ENCODE data around the gene GPC4.
"Not testable (repeated sequence)": the region's sequence is repeated elsewhere in the genome, so short reads cannot be mapped to it uniquely, and the experiment has no call there.

DNA sequence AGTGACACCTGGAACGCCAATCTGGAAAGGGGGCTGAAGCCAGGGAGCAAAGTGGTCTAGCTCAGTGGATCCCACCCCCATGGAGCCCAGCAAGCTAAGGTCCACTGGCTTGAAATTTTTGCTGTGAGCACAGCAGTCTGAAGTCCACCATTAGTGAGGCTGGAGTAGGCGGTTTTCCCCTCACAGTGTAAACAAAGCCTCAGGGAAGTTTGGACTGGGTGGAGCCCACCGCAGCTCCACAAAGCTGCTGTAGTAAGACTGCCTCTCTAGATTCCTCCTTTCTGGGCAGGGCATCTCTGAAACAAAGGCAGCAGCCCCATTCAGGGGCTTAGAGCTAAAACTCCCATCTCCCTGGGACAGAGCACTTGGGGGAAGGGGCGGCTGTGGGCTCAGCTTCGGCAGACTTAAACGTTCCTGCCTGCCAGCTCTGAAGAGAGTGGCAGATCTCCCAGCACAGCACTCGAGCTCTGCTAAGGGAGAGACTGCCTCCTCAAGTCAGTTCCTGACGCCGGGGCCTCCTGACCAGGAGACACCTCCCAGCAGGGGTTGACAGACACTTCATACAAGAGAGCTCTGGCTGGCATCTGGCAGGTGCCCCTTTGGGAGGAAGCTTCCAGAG, 136.1 kb downstream of the GPC4 start:
- TF ChIP-seq, protein P1, sequence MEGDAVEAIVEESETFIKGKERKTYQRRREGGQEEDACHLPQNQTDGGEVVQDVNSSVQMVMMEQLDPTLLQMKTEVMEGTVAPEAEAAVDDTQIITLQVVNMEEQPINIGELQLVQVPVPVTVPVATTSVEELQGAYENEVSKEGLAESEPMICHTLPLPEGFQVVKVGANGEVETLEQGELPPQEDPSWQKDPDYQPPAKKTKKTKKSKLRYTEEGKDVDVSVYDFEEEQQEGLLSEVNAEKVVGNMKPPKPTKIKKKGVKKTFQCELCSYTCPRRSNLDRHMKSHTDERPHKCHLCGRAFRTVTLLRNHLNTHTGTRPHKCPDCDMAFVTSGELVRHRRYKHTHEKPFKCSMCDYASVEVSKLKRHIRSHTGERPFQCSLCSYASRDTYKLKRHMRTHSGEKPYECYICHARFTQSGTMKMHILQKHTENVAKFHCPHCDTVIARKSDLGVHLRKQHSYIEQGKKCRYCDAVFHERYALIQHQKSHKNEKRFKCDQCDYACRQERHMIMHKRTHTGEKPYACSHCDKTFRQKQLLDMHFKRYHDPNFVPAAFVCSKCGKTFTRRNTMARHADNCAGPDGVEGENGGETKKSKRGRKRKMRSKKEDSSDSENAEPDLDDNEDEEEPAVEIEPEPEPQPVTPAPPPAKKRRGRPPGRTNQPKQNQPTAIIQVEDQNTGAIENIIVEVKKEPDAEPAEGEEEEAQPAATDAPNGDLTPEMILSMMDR (conservative IDR thresholded peaks at IDR 0.05; ENCODE audit: low read depth in 2 of 2) = not testable (repeated sequence)
- not testable (repeated sequence) for TF ChIP-seq CREB1 (CRISPR knock-in tag; IDR thresholded peaks at IDR 0.05; ENCODE audit: low read depth); POLR2AphosphoS5 (IDR thresholded peaks at IDR 0.05; ENCODE audit: low read depth); EZH2phosphoT487 (IDR thresholded peaks at IDR 0.05; ENCODE audit: unreplicated experiment); ZNF331 (CRISPR knock-in tag; IDR thresholded peaks at IDR 0.05; ENCODE audit: low read depth); EZH2 (IDR thresholded peaks at IDR 0.05; ENCODE audit: low read depth, unreplicated experiment); STAT1 (IDR thresholded peaks at IDR 0.05; ENCODE audit: unreplicated experiment); NANOG (IDR thresholded peaks at IDR 0.05; ENCODE audit: borderline replicate concordance)
- TF ChIP-seq, protein P2, sequence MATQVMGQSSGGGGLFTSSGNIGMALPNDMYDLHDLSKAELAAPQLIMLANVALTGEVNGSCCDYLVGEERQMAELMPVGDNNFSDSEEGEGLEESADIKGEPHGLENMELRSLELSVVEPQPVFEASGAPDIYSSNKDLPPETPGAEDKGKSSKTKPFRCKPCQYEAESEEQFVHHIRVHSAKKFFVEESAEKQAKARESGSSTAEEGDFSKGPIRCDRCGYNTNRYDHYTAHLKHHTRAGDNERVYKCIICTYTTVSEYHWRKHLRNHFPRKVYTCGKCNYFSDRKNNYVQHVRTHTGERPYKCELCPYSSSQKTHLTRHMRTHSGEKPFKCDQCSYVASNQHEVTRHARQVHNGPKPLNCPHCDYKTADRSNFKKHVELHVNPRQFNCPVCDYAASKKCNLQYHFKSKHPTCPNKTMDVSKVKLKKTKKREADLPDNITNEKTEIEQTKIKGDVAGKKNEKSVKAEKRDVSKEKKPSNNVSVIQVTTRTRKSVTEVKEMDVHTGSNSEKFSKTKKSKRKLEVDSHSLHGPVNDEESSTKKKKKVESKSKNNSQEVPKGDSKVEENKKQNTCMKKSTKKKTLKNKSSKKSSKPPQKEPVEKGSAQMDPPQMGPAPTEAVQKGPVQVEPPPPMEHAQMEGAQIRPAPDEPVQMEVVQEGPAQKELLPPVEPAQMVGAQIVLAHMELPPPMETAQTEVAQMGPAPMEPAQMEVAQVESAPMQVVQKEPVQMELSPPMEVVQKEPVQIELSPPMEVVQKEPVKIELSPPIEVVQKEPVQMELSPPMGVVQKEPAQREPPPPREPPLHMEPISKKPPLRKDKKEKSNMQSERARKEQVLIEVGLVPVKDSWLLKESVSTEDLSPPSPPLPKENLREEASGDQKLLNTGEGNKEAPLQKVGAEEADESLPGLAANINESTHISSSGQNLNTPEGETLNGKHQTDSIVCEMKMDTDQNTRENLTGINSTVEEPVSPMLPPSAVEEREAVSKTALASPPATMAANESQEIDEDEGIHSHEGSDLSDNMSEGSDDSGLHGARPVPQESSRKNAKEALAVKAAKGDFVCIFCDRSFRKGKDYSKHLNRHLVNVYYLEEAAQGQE (IDR thresholded peaks at IDR 0.05; ENCODE audit: unreplicated experiment) = not testable (repeated sequence)

Data from GM23338 (cell line).